Prostate gland (tissue), 2 donors: Measurements from ENCODE around the gene ATP8B3.

Source experiments
- CTCF ChIP-seq, 4 experiments: fragments of 200-600 bp in 2 of 4; fragments of 450-650 bp in 2 of 4; sonication (generic) in 2 of 4; IDR thresholded peaks; 1 replicate in 3 of 4; 2 replicates in 1 of 4; pipeline ENCODE4 v1.5.1; 2016 to 2019; ENCODE audit warnings: antibody characterized with exemption in 4 of 4, mild to moderate bottlenecking in 2 of 4, moderate library complexity in 2 of 4
- POLR2A ChIP-seq: fragments of 450-650 bp; IDR thresholded peaks from one replicate; pipeline ENCODE4 v1.6.1; 2016; ENCODE audit warnings: antibody characterized with exemption, mild to moderate bottlenecking

- TF ChIP-seq CTCF (IDR thresholded peaks at IDR 0.05) (no peak), POLR2A (no peak)
Observed at GRCh38 chr19:1748115-1748872, 63.8 kb downstream of the ATP8B3 start.
